ENCODE data around the gene SDHC.
"Not testable (repeated sequence)": the region's sequence is repeated elsewhere in the genome, so short reads cannot be mapped to it uniquely, and the experiment has no call there.

SDHC gene

DNA sequence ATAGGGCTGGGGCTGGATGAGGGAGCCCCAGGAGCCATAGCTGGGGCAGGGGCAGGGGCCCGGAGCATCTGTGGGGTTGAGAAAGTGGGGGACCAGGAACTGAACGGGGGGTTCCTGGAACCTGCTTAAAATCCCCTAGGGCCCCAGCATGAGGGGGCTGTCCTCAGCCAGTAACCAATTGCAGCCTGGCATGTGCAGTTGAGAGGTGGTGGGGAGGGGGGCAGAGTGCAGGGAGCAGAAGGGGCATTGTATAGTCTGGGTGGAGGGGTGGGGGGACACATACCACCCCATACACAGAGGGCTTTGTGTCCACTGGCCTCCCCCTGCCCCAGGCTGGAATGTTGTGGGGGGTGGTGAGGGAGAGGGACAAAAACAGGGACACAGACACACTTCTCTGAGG lies 4.3 kb upstream of the SDHC start, which contains the start of gene MPZ:
TSS of gene MPZ (minus strand) at position 101 of the 400 bp plus-strand sequence. CDS start at position 38, 63 bp downstream.
- DNase-seq (ENCODE audit: low read depth in 1 of 2, low spot score in 1 of 2) = no peak

DNA sequence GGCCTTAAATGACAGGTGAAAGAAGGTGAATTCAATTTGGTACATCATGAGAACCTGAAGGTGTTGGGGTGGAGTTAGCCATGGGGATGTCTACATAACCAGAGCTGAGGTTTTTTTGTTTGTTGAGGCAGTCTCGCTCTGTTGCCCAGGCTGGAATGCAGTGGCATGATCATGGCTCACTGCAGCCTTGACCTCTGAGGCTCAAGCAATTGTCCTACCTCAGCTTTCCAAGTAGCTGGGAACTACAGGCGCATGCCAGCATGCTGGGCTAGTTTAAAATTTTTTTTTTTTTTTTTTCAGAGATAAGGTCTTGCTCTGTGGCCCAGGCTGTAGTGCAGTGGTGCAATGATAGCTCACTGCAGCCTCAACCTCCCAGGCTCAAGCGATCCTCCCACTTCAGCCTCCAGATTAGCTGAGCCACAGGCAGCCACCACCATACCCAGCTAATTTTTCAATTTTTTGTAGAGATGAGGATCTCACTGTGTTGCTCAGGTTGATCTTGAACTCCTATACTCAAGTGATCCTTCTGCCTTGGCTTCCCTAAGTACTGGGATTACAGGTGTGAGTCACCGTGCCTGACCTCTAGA lies 2.5 kb upstream of the SDHC start:
- no peak for DNase-seq (ENCODE audit: low read depth in 1 of 2, low spot score in 1 of 2)

DNA sequence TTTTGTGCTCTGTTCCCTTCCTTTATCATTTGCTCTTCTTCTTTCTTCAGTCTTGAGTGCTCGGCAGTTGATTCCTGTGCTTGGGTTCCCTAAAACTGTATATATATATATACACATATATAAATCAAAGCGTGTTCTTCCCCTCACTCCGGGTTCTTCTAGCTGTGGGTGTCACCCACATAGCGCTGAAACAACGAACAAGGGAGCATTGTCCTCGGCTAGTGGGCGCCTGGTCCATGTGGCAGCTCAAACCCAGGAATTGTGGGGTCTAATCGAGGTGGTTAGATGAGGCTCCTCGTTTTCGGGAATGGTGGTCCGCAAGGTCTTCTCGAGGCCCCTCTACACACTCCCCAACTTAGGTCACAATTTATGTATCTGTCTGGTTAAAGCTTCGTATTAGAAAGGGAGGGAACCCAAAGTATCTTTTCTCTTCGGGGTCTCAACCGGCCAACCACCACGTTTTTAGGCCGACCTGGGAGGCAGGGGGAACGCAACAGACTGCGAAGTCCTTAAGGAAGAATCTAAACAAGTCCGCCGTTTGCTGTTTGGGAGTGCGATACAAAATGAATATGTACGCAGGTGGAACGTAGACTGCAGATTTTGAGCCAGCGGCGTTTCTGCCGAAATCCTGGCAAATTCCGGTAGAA lies 504 bp upstream of the SDHC start:
- no peak for DNase-seq (ENCODE audit: low read depth in 1 of 2, low spot score in 1 of 2)

GRCh38 chr1:161315841-161316674 lies 1.9 kb downstream of the SDHC start:
- DNase-seq (ENCODE audit: low read depth in 1 of 2, low spot score in 1 of 2) = not testable (repeated sequence)

DNA sequence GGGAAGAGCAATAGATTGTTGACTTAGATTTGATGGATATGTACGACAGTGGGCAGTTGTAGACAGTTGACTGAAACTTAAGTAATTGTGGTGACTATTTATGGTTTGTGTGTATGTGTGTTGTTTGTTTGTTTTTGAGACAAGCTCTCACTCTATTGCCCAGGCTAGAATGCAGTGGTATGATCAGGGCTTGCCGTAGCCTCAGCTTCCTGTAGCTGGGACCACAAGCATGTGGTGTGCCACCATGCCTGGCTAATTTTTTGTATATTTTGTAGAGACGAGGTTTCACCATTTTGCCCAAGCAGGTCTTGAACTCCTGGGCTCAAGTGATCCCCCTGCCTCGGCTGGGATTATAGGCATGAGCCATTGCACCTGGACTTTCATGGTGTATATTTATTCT lies 9.8 kb downstream of the SDHC start:
- no peak for DNase-seq (ENCODE audit: low read depth in 1 of 2, low spot score in 1 of 2)

DNA sequence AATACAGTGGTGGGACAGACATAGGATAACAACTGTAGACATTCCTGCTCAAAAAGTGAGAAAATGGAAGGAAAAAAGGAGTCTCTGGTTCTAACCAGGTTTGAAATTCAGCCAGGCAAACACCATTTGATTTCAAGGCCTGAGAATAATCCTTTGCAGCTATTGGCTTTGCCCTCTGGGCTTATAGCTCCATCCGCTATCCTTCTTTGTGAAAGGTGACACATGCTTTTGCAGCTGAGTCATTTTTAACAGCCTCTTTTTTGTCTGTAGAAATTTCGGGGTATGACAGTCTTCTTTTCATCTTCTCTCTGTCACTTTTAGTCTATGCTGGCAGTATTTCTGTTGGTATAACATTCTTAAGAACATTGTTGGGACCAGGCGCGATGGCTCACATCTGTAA lies 16.2 kb downstream of the SDHC start:
- no peak for DNase-seq (ENCODE audit: low read depth in 1 of 2, low spot score in 1 of 2)

DNA sequence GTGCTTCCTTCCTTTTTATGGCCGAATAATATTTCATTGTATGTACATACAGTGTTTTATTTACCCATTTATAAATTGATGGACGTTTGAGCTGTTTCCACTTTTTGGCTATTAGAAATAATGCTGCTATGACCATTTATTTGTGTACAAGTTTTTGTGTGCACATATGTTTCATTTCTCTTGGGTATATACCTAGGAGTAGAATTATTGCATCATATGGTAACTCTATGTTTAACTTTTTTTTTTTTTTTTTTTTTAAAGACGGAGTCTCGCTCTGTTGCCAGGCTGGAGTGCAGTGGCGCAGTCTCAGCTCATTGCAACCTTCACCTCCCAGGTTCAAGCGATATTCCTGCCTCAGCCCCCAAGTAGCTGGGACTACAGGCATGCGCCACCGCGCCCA lies 19.0 kb downstream of the SDHC start:
- no peak for DNase-seq (ENCODE audit: low read depth in 1 of 2, low spot score in 1 of 2)

DNA sequence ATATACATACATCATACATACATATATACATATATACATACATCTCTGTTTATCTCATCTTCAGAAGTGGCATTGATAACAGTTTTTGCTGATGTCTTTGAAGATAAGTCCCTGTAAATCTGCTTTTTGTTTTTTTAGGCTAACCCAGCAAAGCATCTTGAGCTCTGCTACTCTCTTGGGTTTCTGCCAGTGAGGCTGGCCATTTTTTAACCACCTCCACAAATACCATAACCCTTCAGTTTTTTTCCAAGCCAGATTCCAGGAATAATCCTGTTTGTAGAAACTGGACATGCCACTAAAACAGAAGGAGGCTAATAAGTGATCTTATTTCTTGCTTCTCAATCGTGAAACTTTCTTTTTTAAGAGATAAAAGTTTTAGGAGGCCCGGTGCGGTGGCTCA lies 21.6 kb downstream of the SDHC start:
- DNase-seq (ENCODE audit: low read depth in 1 of 2, low spot score in 1 of 2) = no peak

- no peak for DNase-seq (ENCODE audit: low read depth in 1 of 2, low spot score in 1 of 2)
These were observed 28.0 kb downstream of the SDHC start for GRCh38 chr1:161342177-161342576.

- DNase-seq (ENCODE audit: low read depth in 1 of 2, low spot score in 1 of 2) = no peak
These were observed 28.6 kb downstream of the SDHC start for GRCh38 chr1:161342821-161343220.

GRCh38 chr1:161350671-161351070 lies 36.5 kb downstream of the SDHC start:
- no peak for DNase-seq (ENCODE audit: low read depth in 1 of 2, low spot score in 1 of 2)

DNA sequence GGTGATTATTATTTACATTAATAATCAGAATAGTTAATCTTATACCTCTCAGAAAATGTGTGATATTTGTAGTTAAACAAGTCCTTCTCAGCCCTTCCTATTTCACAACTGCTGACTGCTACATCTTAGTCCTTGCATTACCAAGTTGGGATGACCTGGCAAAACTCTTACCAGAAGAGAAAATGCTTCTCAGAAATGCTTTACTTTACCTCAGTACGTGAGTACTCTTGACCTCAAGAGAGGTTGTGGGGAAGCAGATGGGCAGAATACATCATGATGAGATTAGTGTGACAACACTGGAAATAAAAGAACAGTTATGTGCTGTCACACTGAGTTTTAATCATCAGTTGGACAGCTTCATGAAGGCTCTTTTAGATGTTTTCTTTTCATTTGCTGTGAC lies 37.3 kb downstream of the SDHC start:
- DNase-seq (ENCODE audit: low read depth in 1 of 2, low spot score in 1 of 2) = no peak

DNA sequence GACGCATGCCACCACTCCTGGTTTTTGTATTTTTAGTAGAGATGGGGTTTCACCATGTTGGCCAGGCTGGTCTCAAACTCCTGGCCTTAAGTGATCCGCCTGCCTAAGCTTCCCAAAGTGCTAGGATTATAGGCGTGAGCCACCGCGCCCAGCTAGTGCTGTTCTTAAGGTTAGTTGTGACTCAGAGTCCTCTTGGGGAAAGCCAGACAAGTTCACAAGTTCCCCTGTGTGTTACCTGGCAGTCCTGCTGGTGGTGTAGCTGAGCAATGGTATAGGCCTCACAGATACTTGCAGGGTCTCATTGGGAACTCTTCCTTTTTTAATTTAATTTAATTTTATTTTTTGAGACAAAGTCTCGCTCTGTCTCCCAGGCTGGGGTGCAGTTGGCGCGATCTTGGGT lies 42.9 kb downstream of the SDHC start:
- DNase-seq (ENCODE audit: low read depth in 1 of 2, low spot score in 1 of 2) = no peak

- no peak for DNase-seq (ENCODE audit: low read depth in 1 of 2, low spot score in 1 of 2)
These were observed 45.1 kb downstream of the SDHC start for GRCh38 chr1:161359291-161359690.

DNA sequence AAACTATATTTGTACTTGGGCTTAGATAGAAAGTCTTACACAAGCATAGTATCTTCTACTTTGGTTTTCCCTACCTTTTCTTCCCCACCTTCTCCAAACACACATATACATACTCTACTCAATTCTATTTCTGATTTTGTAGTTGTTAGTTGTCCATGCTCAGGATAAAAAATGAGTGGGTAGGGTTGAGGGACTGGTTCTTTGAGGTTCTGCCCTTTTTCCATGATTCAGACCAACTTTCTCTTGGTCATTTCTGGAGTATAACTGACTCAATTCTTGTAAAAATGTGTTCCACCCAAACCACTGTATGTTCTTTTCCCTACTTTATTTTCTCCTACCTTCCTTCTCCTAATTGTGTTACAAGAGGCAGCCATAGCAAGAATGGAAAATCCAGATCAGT lies 50.2 kb downstream of the SDHC start:
- DNase-seq (ENCODE audit: low read depth in 1 of 2, low spot score in 1 of 2) = no peak

- no peak for DNase-seq (ENCODE audit: low read depth in 1 of 2, low spot score in 1 of 2)
These were observed 51.0 kb downstream of the SDHC start for GRCh38 chr1:161365207-161365606.

- DNase-seq (ENCODE audit: low read depth in 1 of 2, low spot score in 1 of 2) = no peak
These were observed 53.7 kb downstream of the SDHC start, which contains the start of gene CFAP126 for GRCh38 chr1:161367684-161368400. CFAP126 (minus strand) TSS chr1:161367876; CDS start chr1:161367868, 8 bp downstream.

DNA sequence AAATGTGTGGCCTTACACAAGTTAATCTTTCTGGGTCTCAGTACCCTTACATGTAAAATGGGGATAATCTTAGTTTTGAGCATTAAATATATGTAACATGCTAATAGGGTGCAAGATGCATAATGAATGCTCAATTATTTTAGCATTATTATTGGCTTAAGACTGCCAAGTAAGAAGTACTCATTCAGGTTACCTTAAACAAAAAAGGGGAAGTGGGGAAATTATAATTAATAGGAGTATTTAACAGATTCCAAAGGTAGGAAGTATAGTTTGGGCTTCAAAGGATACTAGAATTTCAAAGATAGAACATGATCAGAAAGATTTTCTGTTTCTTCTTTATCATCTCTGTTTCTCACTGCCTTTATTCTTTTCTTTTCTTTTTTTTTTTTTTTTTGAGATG lies 59.3 kb downstream of the SDHC start:
- DNase-seq (ENCODE audit: low read depth in 1 of 2, low spot score in 1 of 2) = no peak

DNA sequence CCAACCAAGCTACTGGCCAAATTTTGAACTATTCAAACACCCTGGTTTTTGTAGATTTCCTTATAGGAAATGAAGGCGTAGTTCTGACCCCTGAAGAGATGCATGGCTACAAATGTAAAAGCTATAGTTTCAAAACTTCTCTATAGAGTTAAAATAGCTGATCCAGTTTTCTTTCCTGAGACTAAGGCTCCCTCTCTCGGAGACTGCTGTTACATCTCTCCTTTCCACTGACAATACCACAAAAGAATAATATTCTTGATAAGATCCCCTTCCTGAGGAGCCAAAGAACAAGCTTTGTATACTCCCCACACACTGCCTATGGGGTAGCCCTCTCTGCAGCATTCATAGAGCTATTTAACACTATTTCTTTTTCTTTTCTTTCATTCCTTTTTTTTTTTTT lies 60.2 kb downstream of the SDHC start:
- no peak for DNase-seq (ENCODE audit: low read depth in 1 of 2, low spot score in 1 of 2)

DNA sequence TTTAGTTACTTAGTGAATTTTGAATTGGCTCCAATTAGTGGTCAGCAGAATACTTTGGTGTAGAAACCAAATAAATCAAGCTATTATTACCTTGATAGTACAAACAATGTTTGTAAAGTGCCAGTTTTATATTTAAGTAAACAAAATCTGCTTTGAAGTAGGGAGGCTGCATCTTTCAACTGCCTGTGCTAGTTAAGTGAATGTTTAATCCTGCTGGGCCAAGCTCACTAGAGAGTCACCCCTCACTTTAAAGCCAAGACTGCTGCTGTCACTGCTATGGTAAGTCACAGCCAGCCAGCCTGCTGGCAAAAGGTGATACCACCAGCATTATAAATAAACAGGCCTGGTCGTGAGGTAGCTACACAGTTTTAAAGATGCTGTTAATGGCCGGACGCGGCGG lies 63.8 kb downstream of the SDHC start:
- no peak for DNase-seq (ENCODE audit: low read depth in 1 of 2, low spot score in 1 of 2)

DNA sequence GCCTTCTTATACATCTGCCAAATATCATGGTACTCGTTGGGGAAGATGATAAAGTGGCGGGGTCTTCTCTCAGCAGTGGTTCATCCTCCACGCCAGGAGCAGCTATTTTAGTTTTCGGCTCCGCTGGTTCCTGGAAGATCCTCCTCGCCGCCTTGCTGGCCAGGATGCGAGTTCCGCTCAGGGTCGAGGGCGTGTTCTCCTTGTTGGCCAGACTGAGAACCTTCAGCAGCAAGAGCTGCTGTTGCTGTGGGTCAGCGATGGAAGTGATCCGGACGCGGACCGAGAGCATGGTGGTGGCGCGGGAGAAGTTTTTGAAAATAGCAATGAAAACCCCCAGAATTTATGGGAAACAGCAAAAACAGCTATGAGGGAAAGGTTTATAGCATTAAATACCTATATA lies 64.9 kb downstream of the SDHC start:
- no peak for DNase-seq (ENCODE audit: low read depth in 1 of 2, low spot score in 1 of 2)

- DNase-seq (ENCODE audit: low read depth in 1 of 2, low spot score in 1 of 2) = no peak
These were observed 67.5 kb downstream of the SDHC start for GRCh38 chr1:161381707-161382106.
